Measurements from ENCODE around the gene SNIP1. TPM values are rescaled to one million over a fixed set of nuclear protein-coding genes. Genes with fewer than 3 reads are reported as not detected.

The SNIP1 gene
- total and polyA plus RNA-seq, 2 of the 8 experiments (the other 6 are each of a cell fraction or from before 2014, with no cell fraction given) = 3.7 to 15.7 TPM

DNA sequence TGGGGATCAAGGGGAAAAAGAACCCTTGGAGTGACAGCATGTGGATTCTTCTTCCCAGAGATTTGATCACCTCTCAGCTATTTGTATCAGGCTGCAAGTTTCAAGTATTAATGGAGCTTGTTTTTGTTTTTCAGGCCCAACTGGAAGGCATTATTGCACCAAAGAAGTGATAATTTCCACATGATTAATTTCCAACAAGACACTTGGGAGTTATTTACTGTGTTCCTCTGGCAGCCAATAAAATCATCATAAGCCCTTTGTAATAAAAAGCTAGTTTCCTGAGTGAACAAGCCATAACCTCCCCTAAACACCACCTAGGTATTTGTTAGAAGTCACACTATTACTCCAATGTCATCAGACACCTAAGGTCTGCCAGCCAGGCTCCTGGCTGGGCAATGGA lies 10.8 kb upstream of the SNIP1 start:
- no peak overlapping the region for H2BK20ac ChIP-seq (ENCODE audit: low read length)
- H3K23ac ChIP-seq (ENCODE audit: insufficient read length) = no peak overlapping the region
- no peaks in the 10 kb centered on the region for H3K27me3 ChIP-seq (replicated peaks in 1 of 4; ENCODE audit: control insufficient read depth in 3 of 4, extremely low read depth in 1 of 4, insufficient read depth in 3 of 4, low read length in 3 of 4)
- H3K79me2 ChIP-seq (ENCODE audit: control insufficient read depth in 1 of 2, insufficient read depth in 2 of 2, low read length in 2 of 2) = no peaks in the 10 kb centered on the region
- H2AK5ac ChIP-seq (ENCODE audit: low read depth, low read length) = no peak overlapping the region
- DNase-seq (ENCODE audit: low read depth in 1 of 2, low spot score in 2 of 2) (no peak), FAIRE-seq (no peak)
- no peak overlapping the region for H2BK5ac ChIP-seq (ENCODE audit: low read depth, low read length)
- H3K9me3 ChIP-seq (ENCODE audit: insufficient read depth in 2 of 2, low read depth in 1 of 2, low read length in 1 of 2) = no peaks in the 10 kb centered on the region
- H2BK120ac ChIP-seq (replicated peaks; ENCODE audit: low read depth, low read length) = no peak overlapping the region
- H4K20me1 ChIP-seq (replicated peaks in 1 of 2; ENCODE audit: control insufficient read depth in 1 of 2, insufficient read depth in 2 of 2, low read length in 2 of 2) = no peaks in the 10 kb centered on the region
- no peak overlapping the region for H3K4me3 ChIP-seq (ENCODE audit: extremely low read depth in 1 of 4, insufficient read depth in 2 of 4, low read depth in 3 of 4, low read length in 4 of 4)
- CTCF ChIA-PET (ENCODE audit: partially characterized antibody) = interaction anchor here (0.8 to 1.4 kb wide), 4 partner anchors 60 to 128 kb away, joined by 3 to 4 read pairs (median 3); no protein-coding TSS in a partner anchor
- H4K91ac ChIP-seq (replicated peaks; ENCODE audit: insufficient read length, low read length) = no peak overlapping the region
- no peak overlapping the region for H3K4me2 ChIP-seq (ENCODE audit: insufficient read depth in 1 of 2, low read depth in 2 of 2, low read length in 2 of 2)
- H2AFZ ChIP-seq (ENCODE audit: low read length) = no peak overlapping the region
- no peak overlapping the region for H3K4ac ChIP-seq (replicated peaks; ENCODE audit: insufficient read length, low read depth, low read length)
- no peak overlapping the region for H3K27ac ChIP-seq (ENCODE audit: low read depth, low read length)
- H2BK12ac ChIP-seq (ENCODE audit: low read depth, low read length) = no peak overlapping the region
- no peak overlapping the region for H4K8ac ChIP-seq (ENCODE audit: extremely low read depth, insufficient read depth, low read length)
- H3K36me3 ChIP-seq (ENCODE audit: control insufficient read depth in 2 of 4, insufficient read depth in 4 of 4, low read length in 3 of 4) = peaks cover 23 to 57% (median 46%) of the 10 kb centered on the region in 4 experiments
- H3K14ac ChIP-seq (ENCODE audit: insufficient read length) = no peak overlapping the region
- H3K9ac ChIP-seq (replicated peaks in 1 of 4; ENCODE audit: extremely low read depth in 1 of 4, low read depth in 3 of 4, low read length in 3 of 4) = no peak overlapping the region
- TF ChIP-seq, protein P1, sequence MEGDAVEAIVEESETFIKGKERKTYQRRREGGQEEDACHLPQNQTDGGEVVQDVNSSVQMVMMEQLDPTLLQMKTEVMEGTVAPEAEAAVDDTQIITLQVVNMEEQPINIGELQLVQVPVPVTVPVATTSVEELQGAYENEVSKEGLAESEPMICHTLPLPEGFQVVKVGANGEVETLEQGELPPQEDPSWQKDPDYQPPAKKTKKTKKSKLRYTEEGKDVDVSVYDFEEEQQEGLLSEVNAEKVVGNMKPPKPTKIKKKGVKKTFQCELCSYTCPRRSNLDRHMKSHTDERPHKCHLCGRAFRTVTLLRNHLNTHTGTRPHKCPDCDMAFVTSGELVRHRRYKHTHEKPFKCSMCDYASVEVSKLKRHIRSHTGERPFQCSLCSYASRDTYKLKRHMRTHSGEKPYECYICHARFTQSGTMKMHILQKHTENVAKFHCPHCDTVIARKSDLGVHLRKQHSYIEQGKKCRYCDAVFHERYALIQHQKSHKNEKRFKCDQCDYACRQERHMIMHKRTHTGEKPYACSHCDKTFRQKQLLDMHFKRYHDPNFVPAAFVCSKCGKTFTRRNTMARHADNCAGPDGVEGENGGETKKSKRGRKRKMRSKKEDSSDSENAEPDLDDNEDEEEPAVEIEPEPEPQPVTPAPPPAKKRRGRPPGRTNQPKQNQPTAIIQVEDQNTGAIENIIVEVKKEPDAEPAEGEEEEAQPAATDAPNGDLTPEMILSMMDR (IDR thresholded peaks at IDR 0.05; ENCODE audit: control extremely low read depth in 1 of 3, insufficient read depth in 1 of 3, low read depth in 1 of 3, low read length in 3 of 3) = no peak
- H2BK15ac ChIP-seq (ENCODE audit: low read length) = no peak overlapping the region
- POLR2A ChIA-PET (ENCODE audit: partially characterized antibody) = interaction anchor here (0.7 to 1.9 kb wide), 6 partner anchors 10 to 126 kb away, joined by 3 to 6 read pairs (median 5); a partner anchor contains a TSS
- no peaks in the 10 kb centered on the region for H3K4me1 ChIP-seq (replicated peaks in 1 of 4; ENCODE audit: control insufficient read depth in 3 of 4, insufficient read depth in 4 of 4, low read length in 3 of 4)
- H3K18ac ChIP-seq (ENCODE audit: extremely low read depth, low read length) = no peak overlapping the region
- no peaks in the 10 kb centered on the region; the same call in 1 of the 2 replicates for H3K79me1 ChIP-seq (ENCODE audit: low read depth, low read length)
- H3K56ac ChIP-seq (replicated peaks; ENCODE audit: insufficient read length, low read depth, low read length) = no peak overlapping the region
- H4K5ac ChIP-seq (ENCODE audit: insufficient read length, low read depth, low read length) = no peak overlapping the region
- no peaks in the 10 kb centered on the region for H3K23me2 ChIP-seq (ENCODE audit: low read depth, low read length)
